ENCODE measurements around the gene DCDC2B. TPM values are rescaled to one million over a fixed set of nuclear protein-coding genes. Genes with fewer than 3 reads are reported as not detected.

DCDC2B gene
- total and polyA plus RNA-seq, 2 of the 13 experiments (the other 11 are each of a cell fraction or from before 2014, with no cell fraction given) = not detected

DNA sequence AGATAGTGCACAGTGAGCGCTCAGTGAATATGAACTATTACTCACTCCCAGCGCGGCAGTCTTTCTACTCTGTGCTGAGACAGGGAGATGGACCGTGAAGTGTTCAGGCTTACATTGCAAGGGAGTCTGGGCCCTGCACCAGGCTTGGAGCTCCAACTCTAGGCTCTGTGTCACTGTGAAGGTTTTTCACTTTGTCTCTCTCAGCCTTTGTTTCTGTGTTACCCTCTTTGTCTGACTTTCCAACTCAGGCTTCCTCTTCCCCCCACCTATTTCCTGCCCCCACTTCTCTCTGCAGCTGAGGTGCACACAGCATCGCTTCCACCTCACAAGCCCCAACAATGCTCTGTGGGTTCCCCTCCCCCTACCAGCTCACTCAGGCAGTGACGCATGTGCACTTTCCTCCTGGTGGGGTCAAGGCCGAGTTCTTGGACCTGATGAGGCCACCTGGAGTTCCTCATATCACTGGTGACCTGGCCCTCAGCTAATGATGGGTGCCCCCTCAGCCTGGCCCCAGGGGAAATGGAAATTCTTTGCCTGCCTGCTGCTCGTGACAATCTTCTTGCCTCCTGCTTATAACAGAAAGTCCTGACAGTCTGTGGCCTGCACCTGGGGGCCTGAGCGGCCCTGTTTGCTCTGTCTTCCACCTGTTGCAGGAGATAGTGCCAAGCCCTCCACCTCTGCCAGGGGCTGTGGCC lies 41.1 kb downstream of the DCDC2B start (continued):
- TF ChIP-seq, protein P1, sequence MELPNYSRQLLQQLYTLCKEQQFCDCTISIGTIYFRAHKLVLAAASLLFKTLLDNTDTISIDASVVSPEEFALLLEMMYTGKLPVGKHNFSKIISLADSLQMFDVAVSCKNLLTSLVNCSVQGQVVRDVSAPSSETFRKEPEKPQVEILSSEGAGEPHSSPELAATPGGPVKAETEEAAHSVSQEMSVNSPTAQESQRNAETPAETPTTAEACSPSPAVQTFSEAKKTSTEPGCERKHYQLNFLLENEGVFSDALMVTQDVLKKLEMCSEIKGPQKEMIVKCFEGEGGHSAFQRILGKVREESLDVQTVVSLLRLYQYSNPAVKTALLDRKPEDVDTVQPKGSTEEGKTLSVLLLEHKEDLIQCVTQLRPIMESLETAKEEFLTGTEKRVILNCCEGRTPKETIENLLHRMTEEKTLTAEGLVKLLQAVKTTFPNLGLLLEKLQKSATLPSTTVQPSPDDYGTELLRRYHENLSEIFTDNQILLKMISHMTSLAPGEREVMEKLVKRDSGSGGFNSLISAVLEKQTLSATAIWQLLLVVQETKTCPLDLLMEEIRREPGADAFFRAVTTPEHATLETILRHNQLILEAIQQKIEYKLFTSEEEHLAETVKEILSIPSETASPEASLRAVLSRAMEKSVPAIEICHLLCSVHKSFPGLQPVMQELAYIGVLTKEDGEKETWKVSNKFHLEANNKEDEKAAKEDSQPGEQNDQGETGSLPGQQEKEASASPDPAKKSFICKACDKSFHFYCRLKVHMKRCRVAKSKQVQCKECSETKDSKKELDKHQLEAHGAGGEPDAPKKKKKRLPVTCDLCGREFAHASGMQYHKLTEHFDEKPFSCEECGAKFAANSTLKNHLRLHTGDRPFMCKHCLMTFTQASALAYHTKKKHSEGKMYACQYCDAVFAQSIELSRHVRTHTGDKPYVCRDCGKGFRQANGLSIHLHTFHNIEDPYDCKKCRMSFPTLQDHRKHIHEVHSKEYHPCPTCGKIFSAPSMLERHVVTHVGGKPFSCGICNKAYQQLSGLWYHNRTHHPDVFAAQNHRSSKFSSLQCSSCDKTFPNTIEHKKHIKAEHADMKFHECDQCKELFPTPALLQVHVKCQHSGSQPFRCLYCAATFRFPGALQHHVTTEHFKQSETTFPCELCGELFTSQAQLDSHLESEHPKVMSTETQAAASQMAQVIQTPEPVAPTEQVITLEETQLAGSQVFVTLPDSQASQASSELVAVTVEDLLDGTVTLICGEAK (IDR thresholded peaks at IDR 0.05) = no peak
- TF ChIP-seq, protein P1 (CRISPR knock-in tag; IDR thresholded peaks at IDR 0.05) = no peak
- TF ChIP-seq ZNF274 (CRISPR knock-in tag; IDR thresholded peaks at IDR 0.05) (no peak), ISX (CRISPR knock-in tag; conservative IDR thresholded peaks at IDR 0.05) (no peak), CBX1 (IDR thresholded peaks at IDR 0.05; ENCODE audit: low read depth) (peak; percentile 23), NCOA2 (CRISPR knock-in tag; IDR thresholded peaks at IDR 0.05) (peak; percentile 88), ZBTB7B (CRISPR knock-in tag; IDR thresholded peaks at IDR 0.05) (peak; percentile 82), TRIM24 (CRISPR knock-in tag; IDR thresholded peaks at IDR 0.05) (0 out of 2 replicates have a peak, but pooled peaks have one; percentile 9), FOXO1 (CRISPR knock-in tag; IDR thresholded peaks at IDR 0.05) (peak; percentile 72; the same call in 1 of the 2 replicates), ZKSCAN8 (CRISPR knock-in tag; IDR thresholded peaks at IDR 0.05; ENCODE audit: borderline replicate concordance) (no peak; the same call in 1 of the 2 replicates), MIXL1 (CRISPR knock-in tag; IDR thresholded peaks at IDR 0.05) (peak; percentile 67), KDM6A (CRISPR knock-in tag; IDR thresholded peaks at IDR 0.05; ENCODE audit: low read depth) (peak; percentile 96), PAF1 (CRISPR knock-in tag; IDR thresholded peaks at IDR 0.05) (no peak), ZNF460 (CRISPR knock-in tag; IDR thresholded peaks at IDR 0.05; ENCODE audit: borderline replicate concordance) (no peak), NR2F6 (IDR thresholded peaks at IDR 0.05) (peak; percentile 97), NR2F6 (CRISPR knock-in tag; IDR thresholded peaks at IDR 0.05) (peak; percentile 99)
- TF ChIP-seq, protein P2, sequence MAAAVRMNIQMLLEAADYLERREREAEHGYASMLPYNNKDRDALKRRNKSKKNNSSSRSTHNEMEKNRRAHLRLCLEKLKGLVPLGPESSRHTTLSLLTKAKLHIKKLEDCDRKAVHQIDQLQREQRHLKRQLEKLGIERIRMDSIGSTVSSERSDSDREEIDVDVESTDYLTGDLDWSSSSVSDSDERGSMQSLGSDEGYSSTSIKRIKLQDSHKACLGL (CRISPR knock-in tag; IDR thresholded peaks at IDR 0.05) = no peak
- TF ChIP-seq, protein P3, sequence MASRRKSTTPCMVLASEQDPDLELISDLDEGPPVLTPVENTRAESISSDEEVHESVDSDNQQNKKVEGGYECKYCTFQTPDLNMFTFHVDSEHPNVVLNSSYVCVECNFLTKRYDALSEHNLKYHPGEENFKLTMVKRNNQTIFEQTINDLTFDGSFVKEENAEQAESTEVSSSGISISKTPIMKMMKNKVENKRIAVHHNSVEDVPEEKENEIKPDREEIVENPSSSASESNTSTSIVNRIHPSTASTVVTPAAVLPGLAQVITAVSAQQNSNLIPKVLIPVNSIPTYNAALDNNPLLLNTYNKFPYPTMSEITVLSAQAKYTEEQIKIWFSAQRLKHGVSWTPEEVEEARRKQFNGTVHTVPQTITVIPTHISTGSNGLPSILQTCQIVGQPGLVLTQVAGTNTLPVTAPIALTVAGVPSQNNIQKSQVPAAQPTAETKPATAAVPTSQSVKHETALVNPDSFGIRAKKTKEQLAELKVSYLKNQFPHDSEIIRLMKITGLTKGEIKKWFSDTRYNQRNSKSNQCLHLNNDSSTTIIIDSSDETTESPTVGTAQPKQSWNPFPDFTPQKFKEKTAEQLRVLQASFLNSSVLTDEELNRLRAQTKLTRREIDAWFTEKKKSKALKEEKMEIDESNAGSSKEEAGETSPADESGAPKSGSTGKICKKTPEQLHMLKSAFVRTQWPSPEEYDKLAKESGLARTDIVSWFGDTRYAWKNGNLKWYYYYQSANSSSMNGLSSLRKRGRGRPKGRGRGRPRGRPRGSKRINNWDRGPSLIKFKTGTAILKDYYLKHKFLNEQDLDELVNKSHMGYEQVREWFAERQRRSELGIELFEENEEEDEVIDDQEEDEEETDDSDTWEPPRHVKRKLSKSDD (CRISPR knock-in tag; IDR thresholded peaks at IDR 0.05; ENCODE audit: low read depth) = peak; percentile 36; the same call in 1 of the 2 replicates
